GM18858 (cell line): ENCODE results near the gene PPP1R8.

Source experiments
- ATAC-seq: cut with Tn5 transposase; IDR thresholded peaks from one replicate; pipeline ENCODE4 v1.9.1; 2021; ENCODE audit not compliant: unreplicated experiment

Gene PPP1R8

DNA sequence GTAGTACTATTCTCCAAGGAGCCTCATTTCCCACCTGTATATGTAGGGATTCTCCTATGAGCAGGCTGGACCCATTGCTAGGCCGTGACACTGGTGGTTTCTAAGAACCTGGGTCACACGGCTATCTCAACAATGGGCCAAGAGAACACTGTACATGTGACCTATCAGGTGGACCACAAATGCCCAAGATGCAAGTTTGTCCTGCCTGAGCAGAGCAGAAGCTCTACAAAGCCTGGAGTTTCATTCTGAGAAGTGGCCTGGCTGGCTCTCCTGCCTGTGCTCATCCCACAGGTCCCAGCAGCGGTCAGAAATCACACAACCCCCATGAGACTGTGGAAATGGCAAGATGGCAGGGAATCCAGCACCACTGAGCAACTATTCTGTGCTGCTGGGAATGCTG is 58.9 kb downstream of the PPP1R8 start:
- no peak for ATAC-seq

DNA sequence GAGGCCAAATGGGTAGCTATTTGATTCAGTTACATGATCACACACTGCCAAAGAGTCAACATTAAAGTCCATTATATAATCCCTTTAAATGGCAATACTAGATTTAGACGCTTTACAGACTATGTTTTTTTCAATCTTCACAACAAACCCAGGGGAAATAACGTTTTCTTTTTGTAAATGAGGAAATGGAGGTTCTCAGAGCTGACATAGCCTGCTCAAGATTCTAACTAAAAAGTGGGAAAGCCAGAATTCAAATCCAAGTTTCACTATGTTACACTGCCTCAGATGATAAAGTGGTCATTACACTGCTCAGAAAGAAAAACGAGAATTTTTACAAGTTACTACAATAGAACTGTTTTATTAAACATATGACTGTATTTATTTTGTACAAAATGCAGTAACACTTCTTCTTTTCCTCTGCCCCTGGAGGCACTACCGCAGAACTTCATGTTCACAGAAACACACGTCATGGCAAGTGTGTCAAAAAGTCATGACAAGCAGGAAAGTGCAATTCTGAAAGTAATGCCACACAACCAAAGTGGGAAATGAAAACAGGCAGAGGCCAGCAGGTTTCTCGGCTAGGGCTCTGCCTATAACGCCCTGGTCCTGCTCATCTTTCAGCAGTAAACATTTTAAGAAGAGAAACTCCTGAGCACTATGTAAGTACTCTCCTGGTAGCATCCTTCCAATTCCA is 60.8 kb downstream of the PPP1R8 start:
- ATAC-seq, result no peak

DNA sequence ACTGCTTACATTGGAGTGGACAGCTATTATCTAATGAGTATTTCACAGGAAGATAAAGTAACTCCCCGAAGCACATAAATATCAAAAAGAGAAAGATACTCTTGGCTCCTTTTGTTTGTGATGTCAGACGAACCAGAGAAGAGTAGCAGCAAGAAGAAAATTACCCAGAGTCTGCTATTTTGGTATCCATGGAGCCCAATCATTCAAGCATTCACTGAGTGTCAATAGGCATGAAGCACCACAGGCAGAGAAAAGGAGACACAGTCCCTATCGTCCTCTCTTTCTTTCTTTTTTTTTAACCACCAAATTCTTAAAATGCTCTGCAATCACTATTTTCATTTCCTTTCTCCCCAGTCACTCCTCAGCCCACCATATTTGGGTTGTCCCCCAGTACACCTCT is 63.9 kb downstream of the PPP1R8 start:
- no peak for ATAC-seq
